H9 (cell line): ENCODE data around the gene NHERF1. TPM values are rescaled to one million over a fixed set of nuclear protein-coding genes. Genes with fewer than 3 reads are reported as not detected.

ENCODE experiments used
- DNase-seq: peaks from one replicate; pipeline ENCODE4 v3.0.0-alpha.2; 2017
- H2AFZ ChIP-seq: one replicate; pipeline ENCODE4 v1.6.1; 2013; ENCODE audit warnings: mild to moderate bottlenecking, low read length, control low read depth, moderate library complexity
- H2AK5ac ChIP-seq: 2 replicates; pipeline ENCODE4 v1.6.1; 2013; ENCODE audit warnings: low read length, control low read depth, mixed read lengths; ENCODE audit not compliant: insufficient read length
- H2BK120ac ChIP-seq: one replicate; pipeline ENCODE4 v1.6.1; 2013; ENCODE audit warnings: low read depth, mild to moderate bottlenecking, low read length, control low read depth, inconsistent platforms; ENCODE audit not compliant: poor library complexity, severe bottlenecking
- H2BK12ac ChIP-seq: 2 replicates; pipeline ENCODE4 v1.6.1; 2013; ENCODE audit warnings: low read length, control low read depth, mixed read lengths, low read depth; ENCODE audit not compliant: insufficient read length
- H2BK15ac ChIP-seq: 2 replicates; pipeline ENCODE4 v1.6.1; 2013; ENCODE audit warnings: low read depth, low read length, control low read depth
- H2BK20ac ChIP-seq: one replicate; pipeline ENCODE4 v1.6.1; 2013; ENCODE audit warnings: low read depth, mild to moderate bottlenecking, low read length, control low read depth, inconsistent platforms; ENCODE audit not compliant: poor library complexity, severe bottlenecking
- H2BK5ac ChIP-seq: 2 replicates; pipeline ENCODE4 v1.6.1; 2013; ENCODE audit warnings: low read length, control low read depth, mixed read lengths; ENCODE audit not compliant: insufficient read length
- H3K14ac ChIP-seq: 2 replicates; pipeline ENCODE4 v1.6.1; 2013; ENCODE audit warnings: low read length, control low read depth; ENCODE audit not compliant: insufficient read depth
- H3K18ac ChIP-seq: 2 replicates; pipeline ENCODE4 v1.6.1; 2013; ENCODE audit warnings: low read depth, mild to moderate bottlenecking, mixed read lengths, low read length, control low read depth; ENCODE audit not compliant: insufficient read length
- H3K23ac ChIP-seq: 2 replicates; pipeline ENCODE4 v1.6.1; 2013; ENCODE audit warnings: low read length, control low read depth, mixed read lengths, low read depth; ENCODE audit not compliant: insufficient read length
- H3K23me2 ChIP-seq: 2 replicates; pipeline ENCODE4 v1.6.1; 2013; ENCODE audit warnings: low read depth, mild to moderate bottlenecking, mixed read lengths, low read length, control low read depth; ENCODE audit not compliant: insufficient read length, poor library complexity, severe bottlenecking
- H3K27ac ChIP-seq: 2 replicates; pipeline ENCODE4 v1.5.1; 2013; ENCODE audit warnings: low read length, control low read depth, mixed read lengths, low read depth; ENCODE audit not compliant: insufficient read length
- H3K27me3 ChIP-seq: 2 replicates; pipeline ENCODE4 v1.6.1; 2013; ENCODE audit warnings: low read length, control low read depth, inconsistent platforms; ENCODE audit not compliant: insufficient read depth
- H3K4ac ChIP-seq: 2 replicates; pipeline ENCODE4 v1.6.1; 2013; ENCODE audit warnings: low read depth, mild to moderate bottlenecking, control low read depth, inconsistent platforms, low read length, moderate library complexity
- H3K4me1 ChIP-seq: 2 replicates; pipeline ENCODE4 v1.6.1; 2013; ENCODE audit warnings: low read length, control low read depth, inconsistent platforms; ENCODE audit not compliant: insufficient read depth
- H3K4me2 ChIP-seq: 2 replicates; pipeline ENCODE4 v1.6.1; 2013; ENCODE audit warnings: low read length, control low read depth, mixed read lengths; ENCODE audit not compliant: insufficient read length, insufficient read depth
- H3K56ac ChIP-seq: 2 replicates; pipeline ENCODE4 v1.6.1; 2013; ENCODE audit warnings: low read depth, mild to moderate bottlenecking, mixed read lengths, low read length, control low read depth; ENCODE audit not compliant: insufficient read length
- H3K79me1 ChIP-seq: 2 replicates; pipeline ENCODE4 v1.6.1; 2013; ENCODE audit warnings: low read depth, mild to moderate bottlenecking, moderate library complexity, low read length, control low read depth, inconsistent platforms; ENCODE audit not compliant: insufficient read depth, poor library complexity, severe bottlenecking
- H3K79me2 ChIP-seq: 2 replicates; pipeline ENCODE4 v1.6.1; 2013; ENCODE audit warnings: low read length, control low read depth, inconsistent platforms; ENCODE audit not compliant: insufficient read depth
- H3K9ac ChIP-seq: 2 replicates; pipeline ENCODE4 v1.6.1; 2013; ENCODE audit warnings: low read length, control low read depth, mixed read lengths; ENCODE audit not compliant: insufficient read length; ENCODE audit errors: extremely low read depth
- H3K9me3 ChIP-seq: one replicate; pipeline ENCODE4 v1.6.1; 2013; ENCODE audit warnings: low read depth, low read length, inconsistent platforms; ENCODE audit not compliant: control insufficient read depth
- H3T11ph ChIP-seq: one replicate; pipeline ENCODE4 v1.6.1; 2013; ENCODE audit warnings: mild to moderate bottlenecking, low read length, control low read depth, inconsistent platforms
- H4K20me1 ChIP-seq: one replicate; pipeline ENCODE4 v1.6.1; 2013; ENCODE audit not compliant: control insufficient read depth, insufficient read length, insufficient read depth
- H4K5ac ChIP-seq: 2 replicates; pipeline ENCODE4 v1.6.1; 2013; ENCODE audit warnings: low read depth, mild to moderate bottlenecking, mixed read lengths, low read length, control low read depth; ENCODE audit not compliant: insufficient read length
- H4K8ac ChIP-seq: replicated peaks from 2 replicates; pipeline ENCODE4 v1.6.1; 2013; ENCODE audit warnings: low read length, control low read depth, mixed read lengths, low read depth; ENCODE audit not compliant: insufficient read length
- H4K91ac ChIP-seq: 2 replicates; pipeline ENCODE4 v1.6.1; 2013; ENCODE audit warnings: low read depth, mild to moderate bottlenecking, moderate library complexity, mixed read lengths, low read length, control low read depth; ENCODE audit not compliant: insufficient read length
- H3K27ac Mint-ChIP-seq, 3 experiments: 2 replicates in 2 of 3; 3 replicates in 1 of 3; pipeline ENCODE4 v1.8.0; 2020 to 2021; ENCODE audit warnings: mixed read lengths in 3 of 3, mild to moderate bottlenecking in 1 of 3, moderate library complexity in 1 of 3
- H3K27me3 Mint-ChIP-seq: 2 replicates; pipeline ENCODE4 v1.8.0; 2021; ENCODE audit warnings: low read depth, mild to moderate bottlenecking, moderate library complexity, mixed read lengths
- H3K36me3 Mint-ChIP-seq, 3 experiments: 2 replicates in 2 of 3; 3 replicates in 1 of 3; pipeline ENCODE4 v1.8.0; 2020 to 2021; ENCODE audit warnings: low read depth in 3 of 3, mixed read lengths in 3 of 3; ENCODE audit not compliant: insufficient read depth in 1 of 3
- H3K4me1 Mint-ChIP-seq, 2 experiments: 2 replicates each; pipeline ENCODE4 v1.8.0; 2020; ENCODE audit warnings: mixed read lengths in 2 of 2
- H3K4me3 Mint-ChIP-seq, 2 experiments: 2 replicates in 1 of 2; 3 replicates in 1 of 2; pipeline ENCODE4 v1.8.0; 2020 to 2021; ENCODE audit warnings: mild to moderate bottlenecking in 2 of 2, mixed read lengths in 2 of 2, moderate library complexity in 1 of 2
- H3K9me3 Mint-ChIP-seq, 2 experiments: 2 replicates in 1 of 2; 3 replicates in 1 of 2; pipeline ENCODE4 v1.8.0; 2020; ENCODE audit warnings: mild to moderate bottlenecking in 2 of 2, mixed read lengths in 2 of 2, moderate library complexity in 1 of 2
- CTCF ChIP-seq: fragments of 200-600 bp; sonication (generic); conservative IDR thresholded peaks from 3 replicates; pipeline ENCODE4 v1.8.0; 2021; ENCODE audit warnings: antibody characterized with exemption, mild to moderate bottlenecking
- WGBS: extraction: QIAGEN DNeasy Blood & Tissue Kit; methylation state at CpG from one replicate; pipeline ENCODE4 v1.1.7; 2013; ENCODE audit warnings: missing lambda C conversion rate, low lambda C conversion rate, mixed read lengths; ENCODE audit not compliant: insufficient read length; ENCODE audit errors: extremely low coverage; 5-methylcytosine and 5-hydroxymethylcytosine counted together
- total RNA-seq: library from RNA; stranded (reverse); gene quantifications from 2 replicates; pipeline ENCODE4 v1.2.1, GENCODE V29; 2021

Gene NHERF1
- total RNA-seq, 1 experiment from 2014 or later = 74.4 TPM

DNA sequence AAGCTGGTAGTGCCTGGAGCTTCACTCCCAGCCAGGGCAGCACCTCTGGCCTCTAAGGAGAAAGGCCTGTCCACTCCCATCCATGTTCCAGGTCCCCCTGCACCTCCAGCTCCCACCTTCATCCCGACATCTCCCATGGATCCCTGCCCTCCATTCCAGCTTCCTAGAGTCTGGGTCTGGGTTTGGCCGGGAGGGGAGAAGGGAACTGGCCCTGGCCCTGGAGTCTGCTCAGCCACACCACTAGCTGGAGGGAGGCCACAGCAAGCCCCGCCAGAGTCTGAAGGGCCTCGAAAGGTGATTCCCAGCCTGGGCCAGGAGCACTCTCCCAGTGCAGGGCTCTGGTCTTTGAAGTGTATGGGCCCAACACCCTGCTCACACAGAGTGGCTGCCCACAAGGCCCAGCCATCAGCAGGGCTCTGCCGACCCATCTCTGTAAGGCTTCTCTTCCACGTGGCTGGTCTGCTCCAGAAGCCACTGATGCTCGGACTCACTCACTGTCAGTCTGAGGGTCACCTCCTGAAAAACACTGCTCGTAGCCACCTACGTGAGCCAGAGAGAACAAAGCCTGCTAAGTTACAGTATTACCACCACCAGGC, 23.0 kb downstream of the NHERF1 start:
- Histone ChIP-seq H3K4me2 (no peak overlapping the region), H3K23ac (no peak overlapping the region), H2AK5ac (no peak overlapping the region), H3T11ph (no peak overlapping the region), H3K27me3 (no peaks in the 10 kb centered on the region), H3K9ac (no peak overlapping the region), H3K23me2 (peaks cover 5% of the 10 kb centered on the region), H2BK20ac (no peak overlapping the region), H3K9me3 (no peaks in the 10 kb centered on the region), H3K56ac (no peak overlapping the region), H4K91ac (no peak overlapping the region), H2BK12ac (no peak overlapping the region), H3K4me1 (no peaks in the 10 kb centered on the region), H2BK120ac (no peak overlapping the region), H3K79me2 (no peaks in the 10 kb centered on the region), H4K5ac (no peak overlapping the region), H3K14ac (no peak overlapping the region; the same call in 1 of the 2 replicates), H4K20me1 (no peaks in the 10 kb centered on the region), H2AFZ (no peak overlapping the region), H2BK5ac (no peak overlapping the region), H4K8ac (no peak overlapping the region), H2BK15ac (no peak overlapping the region), H3K18ac (no peak overlapping the region), H3K4ac (no peak overlapping the region), H3K79me1 (no peaks in the 10 kb centered on the region), H3K27ac (no peak overlapping the region)
- Mint-ChIP-seq H3K4me1 (peaks cover 9 to 27% of the 10 kb centered on the region in 2 experiments), H3K36me3 (peaks cover 27 to 65% (median 58%) of the 10 kb centered on the region in 3 experiments; a peak in 6 of 7 replicates), H3K27ac (no peak overlapping the region), H3K4me3 (no peak overlapping the region; a peak in 1 of 5 replicates), H3K27me3 (no peaks in the 10 kb centered on the region), H3K9me3 (no peaks in the 10 kb centered on the region)
- TF ChIP-seq CTCF = no peak
- no CpG with 5 or more reads among the region's 9 CpGs for WGBS
- DNase-seq = no peak
